Stimulated activated CD8-positive, alpha-beta memory T cell treated with anti-CD3 and anti-CD28 coated beads, Interleukin-15, amount 100 ng/mL, for 4 hours (primary cell): ENCODE results near the gene TMEM192.
A peak's percentile ranks its signal among the peaks of the same experiment; 100 is the strongest.
"Not testable (repeated sequence)": the region's sequence is repeated elsewhere in the genome, so short reads cannot be mapped to it uniquely, and the experiment has no call there.

Experiments used
- DNase-seq, 2 donors: peaks; one replicate each; pipeline ENCODE4 v3.0.0-alpha.2; 2020; ENCODE audit warnings: low read depth in 2 of 2

The TMEM192 gene

DNA sequence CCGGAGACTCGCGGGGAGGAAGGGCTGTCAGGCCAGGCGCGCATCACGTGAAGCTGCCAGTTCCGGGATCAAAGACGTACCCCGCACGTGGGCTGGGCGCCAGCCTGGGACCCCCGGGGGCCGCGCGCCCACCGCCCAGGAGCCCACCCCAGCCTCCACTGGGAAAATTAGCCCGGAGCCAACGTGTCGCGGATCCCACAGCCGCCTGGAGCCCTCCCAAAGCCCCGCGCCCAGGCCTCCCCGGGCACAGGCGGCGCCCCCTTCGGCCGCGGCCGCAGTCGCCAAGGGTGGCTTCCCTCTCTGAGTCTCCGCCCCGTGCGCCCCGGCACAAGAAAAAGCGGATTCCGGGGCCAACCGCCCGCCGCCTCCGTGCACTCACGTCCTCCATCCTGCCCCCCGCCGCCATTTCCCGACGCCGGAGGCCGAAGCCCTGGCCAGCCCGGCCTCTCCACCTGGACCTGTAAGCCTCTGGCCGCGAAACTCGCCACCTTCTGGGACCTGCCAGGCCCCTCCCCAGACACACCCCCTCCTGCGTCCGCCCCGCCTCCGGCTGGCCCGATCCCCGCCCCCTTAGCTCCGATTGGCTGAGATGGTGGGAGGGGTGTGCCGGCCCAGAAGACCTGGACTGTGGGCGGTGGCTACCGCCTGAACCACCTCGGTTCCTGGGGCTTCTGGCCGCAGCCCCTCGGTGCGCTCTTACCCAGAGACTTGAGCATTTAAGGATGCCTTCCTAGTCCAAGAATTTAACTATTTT lies at the start of gene TMEM192:
TMEM192 (minus strand) TSS at position 493 of the 754 bp plus-strand sequence; CDS start at position 406, 87 bp downstream.
- DNase-seq: peak; percentile 83 to 87

DNA sequence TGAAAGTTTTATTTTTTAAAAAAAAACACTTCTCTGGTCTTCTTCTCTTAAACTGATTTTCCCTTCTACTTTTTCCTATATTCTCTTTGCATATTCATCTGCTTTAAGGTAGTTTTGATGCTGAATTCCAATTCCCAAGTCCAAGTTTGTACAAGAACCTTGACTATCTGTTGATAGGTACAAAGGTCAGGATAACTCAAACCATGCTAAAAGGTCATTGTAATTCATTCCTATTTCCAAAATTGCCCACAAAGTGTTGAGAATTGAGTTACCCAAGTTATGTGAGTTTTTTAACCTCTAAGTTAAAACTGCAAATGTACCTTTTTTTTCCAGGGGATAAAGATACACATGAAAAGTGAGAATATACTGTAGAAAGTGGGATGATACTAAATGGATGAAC lies 46.1 kb upstream of the TMEM192 start:
- DNase-seq: no peak

DNA sequence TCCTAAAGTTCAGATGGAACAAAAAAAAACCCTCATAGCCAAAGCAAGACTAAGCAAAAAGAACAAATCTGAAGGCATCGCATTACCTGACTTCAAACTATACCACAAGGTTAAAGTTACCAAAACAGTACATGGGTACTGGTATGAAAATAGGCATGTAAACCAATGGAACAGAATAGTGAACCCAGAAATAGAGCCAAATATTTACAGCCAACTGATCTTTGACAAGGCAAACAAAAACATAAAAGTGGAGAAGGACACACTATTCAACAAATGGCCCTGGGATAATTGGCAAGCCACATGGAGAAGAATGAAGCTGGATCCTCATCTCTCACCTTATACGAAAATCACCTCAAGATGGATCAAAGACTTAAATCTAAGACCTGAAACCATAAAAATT lies 44.2 kb upstream of the TMEM192 start:
- DNase-seq: no peak

DNA sequence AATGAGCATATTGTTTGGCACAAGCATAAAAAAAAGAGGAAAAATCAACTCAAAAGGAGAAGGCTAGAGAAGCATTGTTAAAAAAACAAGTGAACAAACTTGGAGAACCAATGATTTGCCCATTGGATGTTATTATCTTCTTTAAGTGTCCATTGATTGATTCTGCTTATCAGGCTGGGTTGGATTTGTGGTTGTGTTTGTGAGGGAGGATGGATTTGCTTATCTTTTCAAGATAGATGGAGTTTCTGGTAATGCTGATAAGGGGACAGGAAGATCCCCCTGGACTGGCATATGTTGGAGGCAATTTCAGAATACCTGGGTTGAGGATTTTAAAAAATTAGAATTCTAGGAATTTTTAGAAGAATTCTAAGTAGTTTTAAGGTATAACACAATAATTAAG lies 41.8 kb upstream of the TMEM192 start:
- no peak for DNase-seq

DNA sequence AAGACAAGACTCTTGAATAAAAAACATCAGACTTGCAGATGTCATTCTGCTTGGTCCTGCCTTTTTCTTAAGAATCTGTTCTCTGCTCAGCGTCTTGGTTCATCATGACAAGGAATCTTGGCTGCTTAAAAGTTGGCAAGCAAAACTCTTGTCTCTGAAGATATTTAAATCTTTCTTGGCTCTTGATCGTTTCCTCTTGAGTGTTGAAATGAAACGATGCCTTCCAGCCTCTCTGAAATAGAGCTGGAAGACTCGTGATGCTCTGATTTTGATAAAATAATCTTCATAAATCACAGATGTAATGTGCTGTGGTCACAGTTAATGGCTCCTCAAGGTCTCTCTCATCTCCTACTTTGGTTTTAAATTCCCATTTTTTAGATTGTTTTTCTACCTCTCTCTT lies 39.9 kb upstream of the TMEM192 start:
- DNase-seq: no peak

DNA sequence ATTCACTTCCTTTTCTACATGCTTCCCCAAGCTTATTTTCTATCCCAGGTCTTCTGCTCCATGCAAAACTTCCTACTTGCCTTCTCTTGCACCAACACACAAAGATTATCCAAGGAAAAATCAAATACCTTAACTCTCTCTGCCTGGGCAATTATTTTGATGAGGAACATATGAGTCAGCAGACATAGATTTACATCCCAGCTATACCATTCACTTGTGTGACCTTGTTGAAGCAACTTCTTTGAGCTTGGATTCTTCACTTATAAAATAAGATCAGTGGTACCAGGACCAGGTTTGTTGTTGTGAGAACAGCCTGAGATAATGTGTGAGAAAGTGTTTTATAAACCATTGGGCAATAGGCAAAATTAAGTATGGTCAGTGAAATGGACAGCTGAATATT lies 39.1 kb upstream of the TMEM192 start:
- no peak for DNase-seq

DNA sequence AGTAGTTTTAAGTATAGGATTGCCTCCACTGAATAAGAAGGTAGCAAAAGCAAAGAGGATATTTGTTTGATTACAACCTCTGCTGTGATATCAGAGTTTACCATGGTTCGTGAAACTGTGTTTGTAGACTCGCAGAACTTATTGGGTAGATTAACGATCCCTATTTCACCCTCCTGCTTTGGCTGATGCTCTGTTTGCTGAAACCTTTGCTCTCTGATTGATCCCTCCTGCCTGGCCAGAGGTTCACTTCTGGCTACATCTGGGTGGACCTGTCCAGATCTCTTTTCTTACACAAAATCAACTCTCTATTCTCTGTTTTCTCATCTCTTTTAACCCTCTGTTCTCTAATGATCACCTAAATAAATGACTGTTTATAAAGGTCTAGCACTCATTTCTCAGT lies 37.9 kb upstream of the TMEM192 start:
- DNase-seq: no peak

DNA sequence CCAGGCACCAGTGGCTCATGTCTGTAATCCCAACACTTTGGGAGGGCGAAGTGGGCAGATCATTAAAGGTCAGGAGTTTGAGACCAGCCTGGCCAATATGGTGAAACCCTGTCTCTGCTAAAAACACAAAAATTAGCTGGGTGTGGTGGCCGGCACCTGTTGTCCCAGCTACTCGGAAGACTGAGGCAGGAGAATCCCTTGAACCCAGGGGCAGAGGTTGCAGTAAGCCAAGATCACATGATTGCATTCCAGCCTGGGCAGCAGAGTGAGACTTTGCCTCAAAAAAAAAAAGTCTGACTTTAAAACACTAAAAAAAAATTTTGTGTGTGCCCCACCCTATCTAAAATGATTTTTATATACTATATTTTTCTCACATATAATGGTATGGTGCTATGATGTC lies 26.2 kb upstream of the TMEM192 start:
- DNase-seq: no peak

DNA sequence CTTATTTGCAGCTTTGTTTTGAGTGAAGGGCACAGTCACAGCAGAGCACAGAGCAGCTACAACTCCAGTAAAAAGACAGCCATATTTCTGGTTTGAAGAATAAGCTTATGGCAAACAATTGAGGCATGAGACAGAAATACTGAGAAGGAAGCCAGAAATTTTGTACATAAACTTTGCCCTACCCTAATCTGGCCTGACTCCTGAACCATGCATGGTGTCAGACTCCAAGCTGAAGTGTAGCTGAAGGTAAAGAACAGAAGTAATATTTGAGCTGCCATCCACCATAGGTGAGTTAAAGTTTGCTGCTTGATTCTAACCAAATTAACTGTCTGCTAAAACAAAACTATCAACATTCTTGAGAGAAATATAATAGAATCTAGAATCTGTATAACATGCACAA lies 24.5 kb upstream of the TMEM192 start:
- DNase-seq: no peak

DNA sequence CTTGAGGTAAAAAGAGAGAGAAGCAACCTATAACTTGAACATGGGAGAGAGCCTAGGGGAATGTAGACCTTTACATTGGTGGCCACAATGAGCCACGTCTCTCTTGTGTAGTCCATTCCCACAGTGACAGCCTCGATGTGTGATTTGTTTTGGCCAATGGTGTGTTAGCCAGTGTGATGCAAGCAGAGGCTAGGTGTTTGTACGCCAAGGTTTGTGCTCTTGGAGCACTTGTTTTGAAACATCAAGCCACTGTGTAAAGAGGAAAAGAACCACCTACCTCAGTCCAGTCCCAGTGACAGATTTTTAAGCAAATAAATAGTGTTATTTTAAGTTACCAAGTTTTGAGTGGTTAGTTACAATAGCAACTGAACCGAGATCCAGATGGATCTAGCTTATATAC lies 23.9 kb upstream of the TMEM192 start:
- no peak for DNase-seq

DNA sequence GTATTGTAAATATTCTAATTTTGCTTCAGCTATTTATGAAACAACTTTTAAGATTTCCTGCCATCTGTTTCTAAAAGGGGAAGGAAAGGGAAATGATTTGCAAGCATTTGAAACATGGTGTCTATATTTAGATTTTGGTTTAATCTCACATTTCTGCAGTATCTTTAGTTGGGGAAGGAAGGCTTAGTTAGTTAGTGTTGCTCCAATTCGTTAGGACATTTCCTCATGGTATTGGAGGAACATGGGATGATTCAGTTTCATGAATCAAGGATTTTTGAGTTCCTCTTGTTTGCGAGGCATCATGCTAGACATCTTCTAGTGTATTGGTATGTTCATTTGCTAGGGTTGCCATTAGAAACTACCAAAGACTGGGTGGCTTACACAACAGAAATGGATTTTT lies 20.5 kb upstream of the TMEM192 start:
- DNase-seq: no peak

DNA sequence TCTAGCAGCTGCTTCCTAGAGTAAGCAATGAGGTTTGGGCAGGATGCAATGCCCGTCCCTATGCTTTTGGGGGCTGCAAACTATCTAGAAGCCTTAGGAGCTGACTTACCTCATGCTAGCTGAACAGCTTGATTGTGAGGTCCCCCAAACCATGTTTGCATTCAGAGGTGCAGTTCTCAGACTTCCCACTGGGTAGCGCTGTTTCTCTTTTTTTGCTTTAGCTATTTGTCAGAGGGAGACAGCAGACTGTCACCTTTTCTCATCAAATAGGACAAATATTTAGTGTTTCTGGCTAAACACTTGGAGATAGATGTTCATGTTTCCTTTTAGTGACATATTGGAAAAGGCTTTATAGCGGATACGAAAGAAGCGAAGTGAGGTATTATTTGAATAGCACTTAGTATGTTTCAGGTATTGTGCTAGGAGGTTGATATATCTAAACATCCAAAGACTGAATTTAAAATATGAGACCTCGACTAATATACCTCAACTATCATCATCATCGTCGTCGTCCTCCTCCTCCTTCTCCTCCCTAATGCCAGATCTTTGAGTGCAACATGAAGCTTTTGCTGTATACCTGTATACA lies 18.7 kb upstream of the TMEM192 start:
- peak; percentile 18 to 64 for DNase-seq

DNA sequence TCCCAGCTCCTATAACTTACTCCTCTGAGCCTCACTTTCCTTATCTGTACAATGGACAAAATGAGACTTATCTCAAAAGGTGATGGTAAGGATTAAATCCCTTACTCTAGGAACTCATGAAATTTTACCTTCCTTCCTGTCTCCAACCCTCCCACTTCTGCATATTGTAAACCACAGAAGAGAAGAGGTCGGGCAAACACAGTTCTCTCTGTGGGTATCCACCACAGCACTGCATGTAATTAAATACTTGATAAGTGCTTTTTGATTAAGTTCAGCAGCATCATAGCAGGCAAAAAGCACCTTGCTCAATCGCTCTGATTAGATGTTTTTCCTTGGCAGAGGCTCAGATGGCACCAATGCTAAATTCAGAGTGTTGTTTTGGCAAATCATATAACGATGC lies 17.3 kb upstream of the TMEM192 start:
- no peak for DNase-seq

DNA sequence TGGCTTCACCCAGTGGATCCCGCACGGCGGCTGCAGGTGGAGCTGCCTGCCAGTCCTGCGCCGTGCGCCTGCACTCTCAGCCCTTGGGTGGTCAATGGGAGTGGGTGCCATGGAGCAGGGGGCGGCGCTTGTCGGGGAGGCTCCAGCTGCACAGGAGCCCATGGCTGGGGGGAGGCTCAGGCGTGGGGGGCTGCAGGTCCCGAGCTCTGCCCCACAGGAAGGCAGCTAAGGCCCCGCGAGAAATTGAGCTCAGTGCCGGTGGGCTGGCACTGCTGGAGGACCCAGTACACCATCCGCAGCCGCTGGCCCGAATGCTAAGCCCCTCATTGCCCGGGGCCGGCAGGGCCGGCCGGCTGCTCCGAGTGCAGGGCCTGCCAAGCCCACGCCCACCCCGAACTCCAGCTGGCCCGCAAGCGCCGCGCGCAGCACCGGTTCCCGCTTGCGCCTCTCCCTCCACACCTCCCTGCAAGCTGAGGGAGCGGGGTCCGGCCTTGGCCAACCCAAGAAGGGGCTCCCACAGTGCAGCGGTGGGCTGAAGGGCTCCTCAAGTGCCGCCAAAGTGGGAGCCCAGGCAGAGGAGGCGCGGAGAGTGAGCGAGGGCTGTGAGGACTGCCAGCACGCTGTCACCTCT lies 13.3 kb upstream of the TMEM192 start:
- not testable (repeated sequence) for DNase-seq

DNA sequence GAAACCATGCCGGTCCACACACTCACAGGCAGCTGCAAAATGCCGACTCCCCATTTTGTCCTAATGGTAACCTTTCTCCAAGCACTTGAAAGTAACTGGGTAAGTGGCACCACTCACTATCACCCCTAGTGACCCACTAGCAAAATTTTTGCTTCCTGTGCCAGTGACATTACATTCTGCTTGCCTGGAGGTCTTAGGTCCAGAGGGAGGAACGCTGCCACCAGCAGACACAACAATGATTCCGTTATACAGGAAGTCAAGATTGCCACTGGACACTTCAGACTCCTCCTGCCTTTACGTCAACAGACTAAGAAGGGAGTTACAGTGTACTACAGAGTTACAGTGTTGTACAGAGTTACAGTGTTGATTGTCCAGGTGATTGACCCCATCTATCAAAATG lies 11.8 kb upstream of the TMEM192 start:
- DNase-seq: no peak

DNA sequence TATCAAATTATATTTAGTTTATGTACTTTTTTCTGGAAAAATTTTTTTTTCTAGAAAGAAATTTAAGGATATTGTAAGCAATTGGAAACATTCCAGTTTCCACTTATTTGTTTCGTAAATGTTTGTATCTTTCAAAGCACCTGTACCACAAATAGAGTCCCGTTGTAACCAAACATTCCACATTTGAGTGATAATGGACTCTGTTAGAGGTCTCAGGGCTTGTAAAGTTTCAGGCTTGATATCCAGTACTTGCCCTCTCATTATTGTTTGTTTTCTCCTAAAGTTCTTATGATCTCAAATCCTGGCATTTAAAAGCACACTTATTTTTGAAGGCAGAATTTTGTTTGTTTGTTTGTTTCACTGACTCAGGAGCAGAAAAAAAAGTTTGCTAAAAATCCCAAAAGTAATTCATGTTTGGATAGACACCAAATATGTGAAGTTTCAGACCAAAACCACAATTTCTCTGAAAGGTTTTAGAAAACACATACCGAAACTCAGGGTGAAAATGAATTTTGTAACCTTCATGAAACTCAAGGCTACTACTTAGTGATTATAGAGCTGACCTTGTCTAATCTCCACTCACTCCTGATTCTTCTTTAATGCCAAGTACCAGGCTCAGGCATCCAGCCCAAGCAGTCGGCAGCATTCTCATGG lies 5.7 kb upstream of the TMEM192 start:
- no peak for DNase-seq

DNA sequence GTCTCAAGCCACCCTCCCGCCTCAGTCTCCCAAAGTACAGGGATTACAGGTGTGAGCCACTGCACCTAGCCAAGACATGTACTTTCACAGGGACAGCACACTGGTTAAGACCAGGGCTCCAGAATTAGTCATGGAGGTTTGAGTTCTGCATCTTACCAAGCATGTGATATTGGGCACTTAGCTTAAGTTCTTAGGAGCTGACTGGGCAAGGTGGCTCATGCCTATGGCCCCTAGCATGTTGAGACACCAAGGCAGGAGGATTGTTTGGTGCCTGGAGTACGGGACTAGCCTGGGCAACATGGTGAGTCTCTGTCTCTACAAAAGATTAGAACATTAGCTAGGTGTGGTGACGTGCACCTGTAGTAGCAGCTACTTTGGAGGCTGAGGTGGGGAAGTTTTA lies 2.6 kb upstream of the TMEM192 start:
- DNase-seq: no peak

DNA sequence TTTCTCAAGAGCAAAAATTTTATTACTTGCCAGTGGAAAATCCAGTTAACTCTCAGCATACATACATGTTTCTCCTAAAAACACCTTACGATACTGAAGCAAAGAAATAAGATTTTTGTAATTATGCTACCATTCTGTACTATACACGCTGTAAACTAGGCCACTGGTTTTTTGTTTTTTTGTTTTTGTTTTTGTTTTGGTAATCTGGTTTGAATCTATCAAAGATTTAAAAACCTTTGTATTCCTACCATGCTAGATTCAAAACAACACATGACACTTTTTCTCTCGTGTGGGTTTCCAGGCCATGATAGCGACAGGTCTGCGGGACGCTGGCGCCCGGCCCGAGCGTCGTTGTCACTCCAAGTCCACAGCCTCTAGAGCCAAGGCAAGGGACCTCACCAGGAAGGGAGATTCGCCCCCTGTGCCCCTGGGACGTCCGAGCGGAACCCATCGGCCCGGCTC lies 723 bp downstream of the TMEM192 start:
- no peak for DNase-seq

DNA sequence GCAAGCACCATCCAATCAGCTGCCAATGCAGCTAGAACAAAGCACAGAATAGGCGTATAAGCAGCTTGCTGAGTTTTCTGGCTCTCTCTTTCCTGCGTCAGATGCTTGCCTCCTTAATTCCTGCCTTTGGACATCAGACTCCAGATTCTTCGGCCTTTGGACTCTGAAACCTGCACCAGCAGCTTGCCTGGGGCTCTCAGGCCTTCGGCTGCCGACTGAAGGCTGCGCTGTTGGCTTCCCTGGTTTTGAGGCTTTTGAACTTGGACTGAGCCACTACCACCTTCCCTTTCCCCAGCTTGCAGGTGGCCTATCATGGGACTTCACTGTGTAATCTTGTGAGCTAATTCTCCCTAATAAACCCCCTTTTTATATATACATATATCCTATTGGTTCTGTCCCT lies 6.1 kb downstream of the TMEM192 start:
- DNase-seq: no peak

DNA sequence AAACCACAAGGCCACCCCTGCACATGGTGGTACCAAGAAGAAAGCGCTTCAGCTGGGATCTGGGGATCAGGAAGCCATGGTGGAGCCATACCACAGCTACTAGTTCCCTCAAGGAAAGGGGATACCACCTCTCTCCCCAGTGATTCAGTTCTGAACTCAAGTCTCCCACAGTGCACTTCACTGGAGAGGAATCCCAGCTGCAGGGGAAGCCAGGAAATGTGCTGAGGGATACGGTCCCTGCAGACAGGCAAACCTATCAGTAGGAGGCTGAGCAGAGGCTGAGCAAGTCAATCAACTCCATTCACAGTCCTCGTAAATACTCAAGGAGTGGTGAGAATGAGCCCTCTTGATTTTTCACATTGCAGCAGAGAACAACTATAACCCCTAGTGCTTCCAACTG lies 11.0 kb downstream of the TMEM192 start:
- no peak for DNase-seq

DNA sequence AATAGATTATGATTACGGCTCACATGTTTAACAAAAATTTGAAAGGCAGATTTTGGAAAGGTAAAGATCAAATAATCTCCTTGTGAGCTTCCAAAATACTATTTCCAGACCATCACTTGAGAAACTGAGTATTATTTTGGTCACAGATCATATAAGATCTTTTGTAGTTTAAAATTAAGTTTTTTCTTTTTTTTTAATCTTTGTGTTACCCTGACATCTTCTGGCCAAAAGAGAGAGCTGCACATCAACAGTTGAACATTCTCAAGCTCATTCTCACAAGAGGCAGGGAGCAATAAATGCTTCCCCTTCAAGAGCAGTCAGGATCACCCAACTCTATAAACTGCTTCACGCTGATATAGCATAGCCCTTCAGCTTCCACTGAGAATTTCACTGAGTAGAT lies 15.9 kb downstream of the TMEM192 start:
- no peak for DNase-seq

DNA sequence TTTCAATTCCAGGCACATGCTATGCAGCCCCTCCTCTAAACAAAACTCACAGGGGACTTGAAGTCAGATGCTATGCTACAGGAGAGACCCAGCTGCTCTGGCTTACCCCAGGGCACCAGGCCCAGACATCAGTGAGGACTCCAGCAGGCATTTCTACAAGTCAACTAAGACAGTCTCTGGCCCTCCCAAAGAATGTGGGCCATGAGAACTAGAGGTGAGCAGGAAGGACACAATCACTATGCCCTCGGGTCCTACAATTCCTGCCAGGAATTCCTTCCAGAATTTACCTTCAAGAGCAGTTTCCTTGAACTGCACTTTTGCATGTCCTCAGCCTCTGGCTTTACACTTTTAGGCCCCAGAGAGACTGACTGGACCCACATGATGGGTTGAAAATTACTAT lies 17.4 kb downstream of the TMEM192 start:
- DNase-seq: no peak

DNA sequence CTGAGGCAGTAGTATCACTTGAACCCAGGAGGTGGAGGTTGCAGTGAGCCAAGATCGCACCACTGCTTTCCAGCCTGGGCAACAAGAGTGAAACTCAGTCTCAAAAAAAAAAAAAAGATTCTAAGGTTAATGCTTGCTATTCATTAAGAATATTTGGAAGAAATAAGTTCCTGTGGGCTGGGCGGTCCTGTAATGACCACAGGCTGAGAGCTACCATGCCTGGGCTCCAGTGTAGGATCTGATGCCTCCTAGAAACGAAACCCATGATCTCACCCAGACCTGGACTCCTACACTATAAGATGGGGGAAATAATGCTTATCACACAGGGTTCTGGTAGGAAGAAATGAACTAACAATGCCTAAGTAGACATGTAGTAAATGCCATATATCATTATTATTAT lies 17.8 kb downstream of the TMEM192 start:
- no peak for DNase-seq
